IMR-90 (cell line): Measurements from ENCODE around the gene CANX.

ENCODE experiments used
- FOS ChIP-seq: fragments of 150-350 bp; IDR thresholded peaks from 2 replicates; pipeline ENCODE4 v1.6.1; 2016; ENCODE audit warnings: low read depth, low read length
- RAD21 ChIP-seq: IDR thresholded peaks from 2 replicates; pipeline ENCODE4 v1.6.1; 2012; ENCODE audit warnings: low read length, improper control_type of control experiment
- RFX5 ChIP-seq: IDR thresholded peaks from 2 replicates; pipeline ENCODE4 v1.8.0; 2012; ENCODE audit warnings: low read depth, mild to moderate bottlenecking, low read length, moderate library complexity
- TF ChIP-seq, protein P1 (sequence below): conservative IDR thresholded peaks from 2 replicates; pipeline ENCODE4 v1.5.1; 2012; ENCODE audit warnings: mild to moderate bottlenecking, low read depth, low read length, improper control_type of control experiment

DNA sequence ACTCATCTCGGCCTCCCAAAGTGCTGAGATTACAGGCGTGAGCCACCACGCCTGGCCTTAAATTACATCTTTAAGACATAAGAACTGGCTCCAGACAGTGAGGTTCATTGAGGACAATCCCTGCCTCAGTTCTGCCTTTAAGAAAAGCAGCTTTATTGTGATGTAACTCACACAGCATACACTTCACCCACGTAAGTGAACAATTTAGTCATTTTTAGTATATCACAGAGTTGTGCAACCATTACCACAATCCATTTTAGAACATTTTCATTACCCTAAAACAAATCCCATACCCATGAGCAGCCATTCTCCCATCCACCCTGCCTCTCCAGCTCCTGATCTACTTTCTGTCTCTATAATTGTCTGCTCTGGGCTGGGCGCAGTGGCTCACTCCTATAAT lies 71.0 kb downstream of the CANX start:
- TF ChIP-seq FOS (no peak), RFX5 (no peak), RAD21 (no peak)
- TF ChIP-seq, protein P1, sequence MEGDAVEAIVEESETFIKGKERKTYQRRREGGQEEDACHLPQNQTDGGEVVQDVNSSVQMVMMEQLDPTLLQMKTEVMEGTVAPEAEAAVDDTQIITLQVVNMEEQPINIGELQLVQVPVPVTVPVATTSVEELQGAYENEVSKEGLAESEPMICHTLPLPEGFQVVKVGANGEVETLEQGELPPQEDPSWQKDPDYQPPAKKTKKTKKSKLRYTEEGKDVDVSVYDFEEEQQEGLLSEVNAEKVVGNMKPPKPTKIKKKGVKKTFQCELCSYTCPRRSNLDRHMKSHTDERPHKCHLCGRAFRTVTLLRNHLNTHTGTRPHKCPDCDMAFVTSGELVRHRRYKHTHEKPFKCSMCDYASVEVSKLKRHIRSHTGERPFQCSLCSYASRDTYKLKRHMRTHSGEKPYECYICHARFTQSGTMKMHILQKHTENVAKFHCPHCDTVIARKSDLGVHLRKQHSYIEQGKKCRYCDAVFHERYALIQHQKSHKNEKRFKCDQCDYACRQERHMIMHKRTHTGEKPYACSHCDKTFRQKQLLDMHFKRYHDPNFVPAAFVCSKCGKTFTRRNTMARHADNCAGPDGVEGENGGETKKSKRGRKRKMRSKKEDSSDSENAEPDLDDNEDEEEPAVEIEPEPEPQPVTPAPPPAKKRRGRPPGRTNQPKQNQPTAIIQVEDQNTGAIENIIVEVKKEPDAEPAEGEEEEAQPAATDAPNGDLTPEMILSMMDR: no peak
